CD4-positive, alpha-beta T cell treated with Interleukin-17A for 4 hours (primary cell): ENCODE data around the gene TLR5.
A peak's percentile ranks its signal among the peaks of the same experiment; 100 is the strongest.

Experiments
- DNase-seq: peaks from one replicate; pipeline ENCODE4 v3.0.0-alpha.2; 2020; ENCODE audit warnings: mixed read lengths

The TLR5 gene

GRCh38 chr1:223147409-223147808 is 4.4 kb upstream of the TLR5 start:
- DNase-seq: no peak

- no peak for DNase-seq
Observed at GRCh38 chr1:223146745-223147144, 3.7 kb upstream of the TLR5 start.

- no peak for DNase-seq
Observed at GRCh38 chr1:223144914-223145313, 1.9 kb upstream of the TLR5 start.

- DNase-seq: no peak
Observed at GRCh38 chr1:223144431-223144830, 1.4 kb upstream of the TLR5 start.

GRCh38 chr1:223143537-223144248 is 645 bp upstream of the TLR5 start:
- DNase-seq: peak; percentile 72

GRCh38 chr1:223142269-223142668 is 779 bp downstream of the TLR5 start:
- no peak for DNase-seq

- DNase-seq: no peak
Observed at GRCh38 chr1:223140611-223141405, 2.2 kb downstream of the TLR5 start.

- DNase-seq: no peak
Observed at GRCh38 chr1:223137455-223138085, 5.5 kb downstream of the TLR5 start.

- peak; percentile 26 for DNase-seq
Observed at GRCh38 chr1:223136086-223136485, 7.0 kb downstream of the TLR5 start.

- DNase-seq: no peak
Observed at GRCh38 chr1:223135176-223135942, 7.7 kb downstream of the TLR5 start.

GRCh38 chr1:223133824-223134435 is 9.1 kb downstream of the TLR5 start:
- peak; percentile 87 for DNase-seq

- no peak for DNase-seq
Observed at GRCh38 chr1:223133306-223133823, 9.7 kb downstream of the TLR5 start.

GRCh38 chr1:223129229-223129901 is 13.7 kb downstream of the TLR5 start:
- peak; percentile 81 for DNase-seq

- no peak for DNase-seq
Observed at GRCh38 chr1:223126741-223127140, 16.3 kb downstream of the TLR5 start.

- no peak for DNase-seq
Observed at GRCh38 chr1:223125766-223126165, 17.3 kb downstream of the TLR5 start.

GRCh38 chr1:223123011-223123610 is 19.9 kb downstream of the TLR5 start:
- no peak for DNase-seq

- no peak for DNase-seq
Observed at GRCh38 chr1:223118418-223118817, 24.6 kb downstream of the TLR5 start.

- no peak for DNase-seq
Observed at GRCh38 chr1:223116950-223117349, 26.1 kb downstream of the TLR5 start.

- no peak for DNase-seq
Observed at GRCh38 chr1:223114871-223115270, 28.2 kb downstream of the TLR5 start.

GRCh38 chr1:223110952-223111351 is 32.1 kb downstream of the TLR5 start:
- DNase-seq: no peak

- DNase-seq: no peak
Observed at GRCh38 chr1:223109581-223110026, 33.4 kb downstream of the TLR5 start.
